Bronchial epithelial cell (primary cell): ENCODE data around the gene TNS4. TPM values are rescaled to one million over a fixed set of nuclear protein-coding genes. Genes with fewer than 3 reads are reported as not detected.

Experiments
- DNase-seq: peaks from one replicate; pipeline ENCODE4 v3.0.0-alpha.2; 2010; ENCODE audit warnings: low read depth
- FAIRE-seq: peaks from 2 replicates; lab custom pipeline; 2011; peaks lifted over from hg19 to GRCh38; lab: Jason Lieb, UNC
- H3K27me3 ChIP-seq: 2 replicates; pipeline ENCODE4 v1.5.1; 2011; ENCODE audit warnings: low read length; ENCODE audit not compliant: control insufficient read depth, insufficient read depth
- H3K36me3 ChIP-seq: 2 replicates; pipeline ENCODE4 v1.5.1; 2011; ENCODE audit warnings: low read length; ENCODE audit not compliant: control insufficient read depth, insufficient read depth
- H3K4me3 ChIP-seq: 2 replicates; pipeline ENCODE4 v1.5.1; 2011; ENCODE audit warnings: mild to moderate bottlenecking, low read depth, low read length, control low read depth
- total RNA-seq: library from RNA; depleted of rRNA; stranded (reverse); fragments of >200 nt; gene quantifications from 2 replicates; pipeline ENCODE4 v1.2.1, GENCODE V29; 2014
- TF ChIP-seq, protein P1 (sequence below): IDR thresholded peaks from 2 replicates; pipeline ENCODE4 v1.5.1; 2011; ENCODE audit warnings: mild to moderate bottlenecking, moderate library complexity, low read length, control low read depth, inconsistent platforms; ENCODE audit not compliant: insufficient read depth, severe bottlenecking

The TNS4 gene
- total RNA-seq, 1 donor from 2014 or later: 27.1 TPM

DNA sequence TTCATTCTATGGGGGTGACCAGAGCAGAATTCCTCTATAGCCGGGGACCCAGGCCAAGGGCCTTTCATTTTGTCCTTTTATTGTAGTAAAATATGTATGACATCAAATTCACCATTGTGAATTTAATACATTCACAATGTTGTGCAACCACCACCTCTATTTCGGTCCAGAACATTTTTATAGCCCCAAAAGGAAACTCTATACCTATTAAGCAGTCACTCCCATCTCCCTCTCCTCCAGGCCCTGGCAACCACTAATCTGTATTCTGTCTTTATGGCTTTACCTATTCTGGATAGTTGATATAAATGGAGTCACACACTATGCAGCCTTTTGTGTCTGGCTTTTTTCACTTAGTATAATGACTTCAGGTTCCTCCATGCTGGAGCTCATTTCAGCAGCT is 9.7 kb upstream of the TNS4 start:
- no peaks in the 10 kb centered on the region for H3K36me3 ChIP-seq
- DNase-seq (no peak), FAIRE-seq (no peak)
- TF ChIP-seq, protein P1, sequence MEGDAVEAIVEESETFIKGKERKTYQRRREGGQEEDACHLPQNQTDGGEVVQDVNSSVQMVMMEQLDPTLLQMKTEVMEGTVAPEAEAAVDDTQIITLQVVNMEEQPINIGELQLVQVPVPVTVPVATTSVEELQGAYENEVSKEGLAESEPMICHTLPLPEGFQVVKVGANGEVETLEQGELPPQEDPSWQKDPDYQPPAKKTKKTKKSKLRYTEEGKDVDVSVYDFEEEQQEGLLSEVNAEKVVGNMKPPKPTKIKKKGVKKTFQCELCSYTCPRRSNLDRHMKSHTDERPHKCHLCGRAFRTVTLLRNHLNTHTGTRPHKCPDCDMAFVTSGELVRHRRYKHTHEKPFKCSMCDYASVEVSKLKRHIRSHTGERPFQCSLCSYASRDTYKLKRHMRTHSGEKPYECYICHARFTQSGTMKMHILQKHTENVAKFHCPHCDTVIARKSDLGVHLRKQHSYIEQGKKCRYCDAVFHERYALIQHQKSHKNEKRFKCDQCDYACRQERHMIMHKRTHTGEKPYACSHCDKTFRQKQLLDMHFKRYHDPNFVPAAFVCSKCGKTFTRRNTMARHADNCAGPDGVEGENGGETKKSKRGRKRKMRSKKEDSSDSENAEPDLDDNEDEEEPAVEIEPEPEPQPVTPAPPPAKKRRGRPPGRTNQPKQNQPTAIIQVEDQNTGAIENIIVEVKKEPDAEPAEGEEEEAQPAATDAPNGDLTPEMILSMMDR: no peak
- no peak overlapping the region for H3K4me3 ChIP-seq
- no peaks in the 10 kb centered on the region for H3K27me3 ChIP-seq

DNA sequence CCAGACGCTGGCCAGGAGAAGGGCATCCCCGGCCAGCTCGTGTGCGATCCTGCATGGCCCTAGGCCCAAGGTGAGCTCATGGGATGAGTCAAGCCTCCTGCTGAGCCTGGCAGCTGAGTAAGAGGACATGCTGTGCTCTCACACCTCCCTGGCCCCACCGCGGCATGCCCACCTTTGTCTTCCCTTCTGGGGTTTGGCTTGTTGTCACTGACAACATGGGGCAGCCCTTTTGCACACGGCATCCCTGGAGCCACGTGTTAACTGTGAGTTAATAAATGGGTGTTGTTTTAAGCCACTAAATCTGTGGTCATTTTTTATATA is 8.9 kb upstream of the TNS4 start:
- DNase-seq (peak; percentile 98), FAIRE-seq (peak; percentile 18)
- H3K36me3 ChIP-seq: no peaks in the 10 kb centered on the region
- no peaks in the 10 kb centered on the region for H3K27me3 ChIP-seq
- no peak overlapping the region for H3K4me3 ChIP-seq
- TF ChIP-seq, protein P1: no peak

DNA sequence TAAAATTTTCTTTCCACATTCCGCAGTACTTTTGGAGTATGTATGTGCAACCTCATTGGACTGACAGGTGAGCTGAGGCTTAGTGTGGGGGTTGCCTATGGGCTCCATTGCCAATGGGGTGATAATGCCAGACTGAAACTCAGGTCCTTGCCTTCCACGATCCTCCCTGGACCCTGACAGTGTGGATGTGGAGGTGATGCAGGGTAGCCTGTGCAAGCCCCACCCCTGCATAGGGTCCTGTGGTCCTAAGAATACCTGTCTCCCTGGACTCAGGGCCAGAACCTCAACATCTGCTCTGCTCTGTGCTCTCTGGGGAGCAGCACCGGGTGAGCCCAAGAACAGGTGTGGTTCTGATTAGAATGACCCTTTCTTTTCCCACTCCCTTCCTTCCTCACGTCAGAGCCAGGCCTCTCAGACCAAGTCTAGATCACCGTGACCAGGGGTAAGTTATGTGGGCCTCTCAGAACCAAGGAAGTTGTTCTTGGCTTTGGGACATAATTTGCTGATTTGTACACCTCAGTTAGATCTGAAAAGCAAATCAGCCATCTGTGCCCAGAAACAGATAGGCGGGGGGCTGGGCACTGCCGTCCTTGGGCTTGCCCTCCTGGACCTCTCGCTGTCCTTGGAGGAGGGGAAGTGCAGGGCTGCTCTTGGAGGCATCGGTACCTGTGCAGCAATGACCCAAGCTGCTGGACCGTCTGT is 8.4 kb upstream of the TNS4 start:
- no peaks in the 10 kb centered on the region for H3K36me3 ChIP-seq
- no peak overlapping the region for H3K4me3 ChIP-seq
- TF ChIP-seq, protein P1: no peak
- H3K27me3 ChIP-seq: no peaks in the 10 kb centered on the region
- DNase-seq: no peak
- no peak for FAIRE-seq

DNA sequence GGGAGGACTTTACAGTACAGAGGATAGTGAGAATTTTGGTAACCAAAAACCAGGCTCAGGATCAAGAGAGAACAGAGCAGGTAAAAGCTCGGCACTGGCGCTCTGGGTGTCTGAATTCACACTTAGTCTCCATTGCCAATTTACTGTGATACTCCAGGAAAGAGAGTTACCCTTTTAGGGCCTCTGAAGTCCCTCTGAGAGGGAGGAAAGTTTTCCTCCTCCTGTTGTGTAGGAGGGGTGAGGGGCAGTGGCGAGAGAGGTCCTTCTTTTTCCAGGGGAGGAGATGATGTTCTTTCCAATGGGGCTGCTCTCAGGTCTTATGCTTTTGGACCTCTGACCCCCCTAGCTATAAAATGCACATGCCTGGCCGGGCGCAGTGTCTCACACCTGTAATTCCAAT is 5.4 kb upstream of the TNS4 start:
- no peak for DNase-seq
- no peak for FAIRE-seq
- H3K36me3 ChIP-seq: no peaks in the 10 kb centered on the region
- H3K27me3 ChIP-seq: no peaks in the 10 kb centered on the region
- no peak overlapping the region for H3K4me3 ChIP-seq
- TF ChIP-seq, protein P1: no peak

DNA sequence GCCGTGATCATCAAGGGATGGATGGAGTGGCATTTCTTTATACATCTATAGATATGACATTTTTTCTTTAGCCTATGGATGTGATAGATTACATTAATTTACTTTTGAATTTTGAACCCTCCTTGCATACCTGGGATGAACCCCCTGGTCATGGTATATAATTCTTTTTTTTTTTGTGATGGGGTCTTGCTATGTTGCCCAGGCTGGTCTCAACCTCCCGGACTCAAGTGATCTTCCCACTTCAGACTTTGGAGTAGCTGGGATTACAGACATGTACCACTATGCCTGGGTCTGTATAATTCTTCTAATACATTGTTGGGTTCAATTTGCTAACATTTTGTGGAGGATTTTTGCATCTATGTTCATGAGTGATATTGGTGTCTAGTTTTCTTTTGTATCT is 1.7 kb upstream of the TNS4 start:
- no peak for FAIRE-seq
- peaks cover 16% of the 10 kb centered on the region for H3K36me3 ChIP-seq
- TF ChIP-seq, protein P1: no peak
- H3K27me3 ChIP-seq: no peaks in the 10 kb centered on the region
- H3K4me3 ChIP-seq: no peak overlapping the region
- no peak for DNase-seq

DNA sequence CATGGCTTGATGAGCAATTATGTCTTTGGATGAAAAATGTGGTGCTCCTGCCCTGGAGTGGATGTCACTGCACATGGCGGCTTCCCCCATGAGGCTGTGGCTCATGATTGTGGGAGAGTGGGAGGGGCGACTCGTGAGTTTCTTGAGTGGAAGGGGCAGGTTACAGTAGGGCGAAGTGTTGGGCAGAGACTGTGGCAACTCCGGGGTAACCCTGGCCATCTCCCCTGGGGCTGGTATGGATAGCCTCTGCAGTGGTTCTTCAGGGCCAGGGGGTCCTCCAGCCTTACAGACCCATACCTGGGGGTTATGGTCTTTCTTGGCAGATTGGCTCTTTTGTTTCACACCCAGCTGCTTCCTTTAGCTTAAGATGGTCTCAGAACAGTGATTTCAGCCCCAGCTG is 1.3 kb upstream of the TNS4 start:
- TF ChIP-seq, protein P1: no peak
- no peak for FAIRE-seq
- no peak for DNase-seq
- Histone ChIP-seq H3K36me3 (peaks cover 19% of the 10 kb centered on the region), H3K4me3 (no peak overlapping the region), H3K27me3 (no peaks in the 10 kb centered on the region)
